ENCODE measurements around the gene ATP13A5. TPM values are rescaled to one million over a fixed set of nuclear protein-coding genes. Genes with fewer than 3 reads are reported as not detected.

The ATP13A5 gene
- total and polyA plus RNA-seq, 4 donors: not detected

- 78 to 84% methylated on average over 7 of the region's 7 CpGs for WGBS, 2 donors
- intact Hi-C loops (cut with DNase I): no loop called here
- DNase-seq (no peak), ATAC-seq (ENCODE audit: low FRiP score) (peak; percentile 21)
- Histone ChIP-seq H3K9me3 (ENCODE audit: control insufficient read depth, low read length) (no peaks in the 10 kb centered on the region), H3K27me3 (ENCODE audit: control insufficient read depth in 1 of 2, insufficient read depth in 2 of 2, low read length in 1 of 2) (no peaks in the 10 kb centered on the region), H3K36me3 (ENCODE audit: control insufficient read depth in 1 of 2, insufficient read depth in 2 of 2, low read length in 1 of 2) (no peaks in the 10 kb centered on the region), H3K4me1 (ENCODE audit: control insufficient read depth in 1 of 2, insufficient read depth in 2 of 2, low read length in 2 of 2) (no peaks in the 10 kb centered on the region), H3K4me3 (ENCODE audit: low read length in 2 of 2) (no peak overlapping the region), H3K27ac (ENCODE audit: low read depth in 1 of 2, low read length in 2 of 2) (no peak overlapping the region)
Measured at GRCh38 chr3:193396451-193397244, 18.1 kb upstream of the ATP13A5 start.

- DNase-seq (no peak), ATAC-seq (ENCODE audit: low FRiP score) (no peak)
- Histone ChIP-seq H3K4me3 (ENCODE audit: low read length in 2 of 2) (no peak overlapping the region), H3K9me3 (ENCODE audit: control insufficient read depth, low read length) (no peaks in the 10 kb centered on the region), H3K27me3 (ENCODE audit: control insufficient read depth in 1 of 2, insufficient read depth in 2 of 2, low read length in 1 of 2) (no peaks in the 10 kb centered on the region), H3K4me1 (ENCODE audit: control insufficient read depth in 1 of 2, insufficient read depth in 2 of 2, low read length in 2 of 2) (no peaks in the 10 kb centered on the region), H3K27ac (ENCODE audit: low read depth in 1 of 2, low read length in 2 of 2) (no peak overlapping the region), H3K36me3 (ENCODE audit: control insufficient read depth in 1 of 2, insufficient read depth in 2 of 2, low read length in 1 of 2) (no peaks in the 10 kb centered on the region)
- WGBS, 2 donors: 56 to 68% methylated on average over 3 of the region's 3 CpGs
- intact Hi-C loops (cut with DNase I): no loop called here
Measured at GRCh38 chr3:193391902-193392301, 13.3 kb upstream of the ATP13A5 start.

- WGBS, 2 donors: 69 to 72% methylated on average over 2 of the region's 2 CpGs
- DNase-seq: no peak
- no peaks in the 10 kb centered on the region for H3K4me1 ChIP-seq (ENCODE audit: control insufficient read depth in 1 of 2, insufficient read depth in 2 of 2, low read length in 2 of 2)
- H3K9me3 ChIP-seq (ENCODE audit: control insufficient read depth, low read length): no peaks in the 10 kb centered on the region
- no peak overlapping the region for H3K4me3 ChIP-seq (ENCODE audit: low read length in 2 of 2)
- no peak for ATAC-seq (ENCODE audit: low FRiP score)
- intact Hi-C loops (cut with DNase I): loop anchor here in 1 of 2 donors (2.0 kb wide), 1 partner anchor 77 kb away; no protein-coding TSS in a partner anchor
- H3K36me3 ChIP-seq (ENCODE audit: control insufficient read depth in 1 of 2, insufficient read depth in 2 of 2, low read length in 1 of 2): no peaks in the 10 kb centered on the region
- H3K27me3 ChIP-seq (ENCODE audit: control insufficient read depth in 1 of 2, insufficient read depth in 2 of 2, low read length in 1 of 2): no peaks in the 10 kb centered on the region
- H3K27ac ChIP-seq (ENCODE audit: low read depth in 1 of 2, low read length in 2 of 2): no peak overlapping the region
Measured at GRCh38 chr3:193389335-193389734, 10.8 kb upstream of the ATP13A5 start.

GRCh38 chr3:193388361-193388760, 9.8 kb upstream of the ATP13A5 start:
- Histone ChIP-seq H3K27ac (ENCODE audit: low read depth in 1 of 2, low read length in 2 of 2) (no peak overlapping the region), H3K9me3 (ENCODE audit: control insufficient read depth, low read length) (no peaks in the 10 kb centered on the region), H3K36me3 (ENCODE audit: control insufficient read depth in 1 of 2, insufficient read depth in 2 of 2, low read length in 1 of 2) (no peaks in the 10 kb centered on the region), H3K4me3 (ENCODE audit: low read length in 2 of 2) (no peak overlapping the region), H3K27me3 (ENCODE audit: control insufficient read depth in 1 of 2, insufficient read depth in 2 of 2, low read length in 1 of 2) (no peaks in the 10 kb centered on the region), H3K4me1 (ENCODE audit: control insufficient read depth in 1 of 2, insufficient read depth in 2 of 2, low read length in 2 of 2) (no peaks in the 10 kb centered on the region)
- no peak for DNase-seq
- intact Hi-C loops (cut with DNase I): loop anchor here in 1 of 2 donors (2.0 kb wide), 1 partner anchor 76 kb away; no protein-coding TSS in a partner anchor
- 81 to 88% methylated on average over 6 of the region's 6 CpGs for WGBS, 2 donors
- ATAC-seq (ENCODE audit: low FRiP score): no peak

- no peak overlapping the region for H3K27ac ChIP-seq (ENCODE audit: low read depth in 1 of 2, low read length in 2 of 2)
- no peaks in the 10 kb centered on the region for H3K9me3 ChIP-seq (ENCODE audit: control insufficient read depth, low read length)
- ATAC-seq (ENCODE audit: low FRiP score) (no peak), DNase-seq (no peak)
- no peak overlapping the region for H3K4me3 ChIP-seq (ENCODE audit: low read length in 2 of 2)
- no peaks in the 10 kb centered on the region for H3K27me3 ChIP-seq (ENCODE audit: control insufficient read depth in 1 of 2, insufficient read depth in 2 of 2, low read length in 1 of 2)
- no peaks in the 10 kb centered on the region for H3K4me1 ChIP-seq (ENCODE audit: control insufficient read depth in 1 of 2, insufficient read depth in 2 of 2, low read length in 2 of 2)
- intact Hi-C loops (cut with DNase I): no loop called here
- H3K36me3 ChIP-seq (ENCODE audit: control insufficient read depth in 1 of 2, insufficient read depth in 2 of 2, low read length in 1 of 2): no peaks in the 10 kb centered on the region
- 45 to 57% methylated on average over 2 of the region's 2 CpGs for WGBS, 2 donors
Measured at GRCh38 chr3:193387596-193387995, 9.0 kb upstream of the ATP13A5 start.

GRCh38 chr3:193377591-193377990, 962 bp downstream of the ATP13A5 start:
- DNase-seq (no peak), ATAC-seq (ENCODE audit: low FRiP score) (no peak)
- no peak overlapping the region for H3K4me3 ChIP-seq (ENCODE audit: low read length in 2 of 2)
- no peaks in the 10 kb centered on the region for H3K9me3 ChIP-seq (ENCODE audit: control insufficient read depth, low read length)
- no peaks in the 10 kb centered on the region for H3K27me3 ChIP-seq (ENCODE audit: control insufficient read depth in 1 of 2, insufficient read depth in 2 of 2, low read length in 1 of 2)
- H3K4me1 ChIP-seq (ENCODE audit: control insufficient read depth in 1 of 2, insufficient read depth in 2 of 2, low read length in 2 of 2): no peaks in the 10 kb centered on the region
- intact Hi-C loops (cut with DNase I): no loop called here
- no peak overlapping the region for H3K27ac ChIP-seq (ENCODE audit: low read depth in 1 of 2, low read length in 2 of 2)
- WGBS, 2 donors: 17 to 20% methylated on average over 2 of the region's 2 CpGs
- no peaks in the 10 kb centered on the region for H3K36me3 ChIP-seq (ENCODE audit: control insufficient read depth in 1 of 2, insufficient read depth in 2 of 2, low read length in 1 of 2)

- WGBS, 2 donors: 84 to 90% methylated on average over 8 of the region's 8 CpGs
- Histone ChIP-seq H3K4me1 (ENCODE audit: control insufficient read depth in 1 of 2, insufficient read depth in 2 of 2, low read length in 2 of 2) (no peaks in the 10 kb centered on the region), H3K36me3 (ENCODE audit: control insufficient read depth in 1 of 2, insufficient read depth in 2 of 2, low read length in 1 of 2) (no peaks in the 10 kb centered on the region), H3K27me3 (ENCODE audit: control insufficient read depth in 1 of 2, insufficient read depth in 2 of 2, low read length in 1 of 2) (no peaks in the 10 kb centered on the region), H3K9me3 (ENCODE audit: control insufficient read depth, low read length) (no peaks in the 10 kb centered on the region), H3K4me3 (ENCODE audit: low read length in 2 of 2) (no peak overlapping the region), H3K27ac (ENCODE audit: low read depth in 1 of 2, low read length in 2 of 2) (no peak overlapping the region)
- intact Hi-C loops (cut with DNase I): no loop called here
- no peak for ATAC-seq (ENCODE audit: low FRiP score)
- no peak for DNase-seq
Measured at GRCh38 chr3:193375614-193376013, 2.9 kb downstream of the ATP13A5 start.

- ATAC-seq (ENCODE audit: low FRiP score) (no peak), DNase-seq (no peak)
- Histone ChIP-seq H3K27me3 (ENCODE audit: control insufficient read depth in 1 of 2, insufficient read depth in 2 of 2, low read length in 1 of 2) (no peaks in the 10 kb centered on the region), H3K9me3 (ENCODE audit: control insufficient read depth, low read length) (no peaks in the 10 kb centered on the region), H3K27ac (ENCODE audit: low read depth in 1 of 2, low read length in 2 of 2) (no peak overlapping the region), H3K4me3 (ENCODE audit: low read length in 2 of 2) (no peak overlapping the region), H3K4me1 (ENCODE audit: control insufficient read depth in 1 of 2, insufficient read depth in 2 of 2, low read length in 2 of 2) (no peaks in the 10 kb centered on the region), H3K36me3 (ENCODE audit: control insufficient read depth in 1 of 2, insufficient read depth in 2 of 2, low read length in 1 of 2) (no peaks in the 10 kb centered on the region)
- intact Hi-C loops (cut with DNase I): no loop called here
Measured at GRCh38 chr3:193372783-193373182, 5.8 kb downstream of the ATP13A5 start.

- intact Hi-C loops (cut with DNase I): no loop called here
Measured at GRCh38 chr3:193367868-193368267, 10.7 kb downstream of the ATP13A5 start.

More at GRCh38 chr3:193367868-193368267, 10.7 kb downstream of the ATP13A5 start:
- H3K4me3 ChIP-seq (ENCODE audit: low read length in 2 of 2): no peak overlapping the region
- no peaks in the 10 kb centered on the region for H3K4me1 ChIP-seq (ENCODE audit: control insufficient read depth in 1 of 2, insufficient read depth in 2 of 2, low read length in 2 of 2)
- no peaks in the 10 kb centered on the region for H3K36me3 ChIP-seq (ENCODE audit: control insufficient read depth in 1 of 2, insufficient read depth in 2 of 2, low read length in 1 of 2)
- DNase-seq (no peak), ATAC-seq (ENCODE audit: low FRiP score) (no peak)
- no peak overlapping the region for H3K27ac ChIP-seq (ENCODE audit: low read depth in 1 of 2, low read length in 2 of 2)
- H3K9me3 ChIP-seq (ENCODE audit: control insufficient read depth, low read length): no peaks in the 10 kb centered on the region
- 59 to 73% methylated on average over 1 of the region's 1 CpG for WGBS, 2 donors
- no peaks in the 10 kb centered on the region for H3K27me3 ChIP-seq (ENCODE audit: control insufficient read depth in 1 of 2, insufficient read depth in 2 of 2, low read length in 1 of 2)
